Measurements from ENCODE around the gene ARSB. TPM values are rescaled to one million over a fixed set of nuclear protein-coding genes. Genes with fewer than 3 reads are reported as not detected.

The ARSB gene
- polyA plus RNA-seq, 2 of the 4 experiments (the other 2 are of a cell fraction), result 8.4 to 13.4 TPM

- H3K4me2 ChIP-seq, result no peak overlapping the region
- CTCF ChIA-PET, result interaction anchor here (1.3 kb wide), 1 partner anchor 199 kb away, joined by 4 read pairs; no protein-coding TSS in a partner anchor
- POLR2A ChIA-PET, result no interaction called here
- no peak overlapping the region for H3K4me3 ChIP-seq
- DNase-seq (ENCODE audit: low read depth in 1 of 2, low spot score in 1 of 2), result no peak
- no peak for ATAC-seq
- H3K4me1 ChIP-seq, result no peaks in the 10 kb centered on the region
- TF ChIP-seq HOXA7 (CRISPR knock-in tag; IDR thresholded peaks at IDR 0.05) (no peak), EHMT2 (IDR thresholded peaks at IDR 0.05; ENCODE audit: low read depth) (no peak), RCOR1 (IDR thresholded peaks at IDR 0.05; ENCODE audit: low read depth, low read length) (no peak), NPAS2 (CRISPR knock-in tag; IDR thresholded peaks at IDR 0.05; ENCODE audit: borderline replicate concordance) (no peak), ESRRA (IDR thresholded peaks at IDR 0.05; ENCODE audit: borderline replicate concordance, low read length) (no peak), RNF2 (IDR thresholded peaks at IDR 0.05; ENCODE audit: borderline replicate concordance, low read depth) (no peak), KDM5A (IDR thresholded peaks at IDR 0.05) (no peak), ZC3H11A (IDR thresholded peaks at IDR 0.05) (no peak), RARB (CRISPR knock-in tag; IDR thresholded peaks at IDR 0.05) (no peak), PHF8 (IDR thresholded peaks at IDR 0.05; ENCODE audit: borderline replicate concordance, low read depth) (no peak), POLR2AphosphoS2 (conservative IDR thresholded peaks at IDR 0.05; ENCODE audit: low read length) (no peak), EHF (CRISPR knock-in tag; IDR thresholded peaks at IDR 0.05) (no peak)
- TF ChIP-seq, protein P1, sequence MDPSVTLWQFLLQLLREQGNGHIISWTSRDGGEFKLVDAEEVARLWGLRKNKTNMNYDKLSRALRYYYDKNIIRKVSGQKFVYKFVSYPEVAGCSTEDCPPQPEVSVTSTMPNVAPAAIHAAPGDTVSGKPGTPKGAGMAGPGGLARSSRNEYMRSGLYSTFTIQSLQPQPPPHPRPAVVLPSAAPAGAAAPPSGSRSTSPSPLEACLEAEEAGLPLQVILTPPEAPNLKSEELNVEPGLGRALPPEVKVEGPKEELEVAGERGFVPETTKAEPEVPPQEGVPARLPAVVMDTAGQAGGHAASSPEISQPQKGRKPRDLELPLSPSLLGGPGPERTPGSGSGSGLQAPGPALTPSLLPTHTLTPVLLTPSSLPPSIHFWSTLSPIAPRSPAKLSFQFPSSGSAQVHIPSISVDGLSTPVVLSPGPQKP (IDR thresholded peaks at IDR 0.05; ENCODE audit: low read depth, low read length), result no peak
- TF ChIP-seq, protein P2, sequence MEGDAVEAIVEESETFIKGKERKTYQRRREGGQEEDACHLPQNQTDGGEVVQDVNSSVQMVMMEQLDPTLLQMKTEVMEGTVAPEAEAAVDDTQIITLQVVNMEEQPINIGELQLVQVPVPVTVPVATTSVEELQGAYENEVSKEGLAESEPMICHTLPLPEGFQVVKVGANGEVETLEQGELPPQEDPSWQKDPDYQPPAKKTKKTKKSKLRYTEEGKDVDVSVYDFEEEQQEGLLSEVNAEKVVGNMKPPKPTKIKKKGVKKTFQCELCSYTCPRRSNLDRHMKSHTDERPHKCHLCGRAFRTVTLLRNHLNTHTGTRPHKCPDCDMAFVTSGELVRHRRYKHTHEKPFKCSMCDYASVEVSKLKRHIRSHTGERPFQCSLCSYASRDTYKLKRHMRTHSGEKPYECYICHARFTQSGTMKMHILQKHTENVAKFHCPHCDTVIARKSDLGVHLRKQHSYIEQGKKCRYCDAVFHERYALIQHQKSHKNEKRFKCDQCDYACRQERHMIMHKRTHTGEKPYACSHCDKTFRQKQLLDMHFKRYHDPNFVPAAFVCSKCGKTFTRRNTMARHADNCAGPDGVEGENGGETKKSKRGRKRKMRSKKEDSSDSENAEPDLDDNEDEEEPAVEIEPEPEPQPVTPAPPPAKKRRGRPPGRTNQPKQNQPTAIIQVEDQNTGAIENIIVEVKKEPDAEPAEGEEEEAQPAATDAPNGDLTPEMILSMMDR (IDR thresholded peaks at IDR 0.05), result no peak
- FAIRE-seq, result no peak
- no peak overlapping the region for H3K27ac ChIP-seq
- 95% methylated on average over 5 of the region's 5 CpGs for WGBS (ENCODE audit: missing lambda C conversion rate)
- H3K9me3 ChIP-seq, result no peaks in the 10 kb centered on the region
These were observed 220.0 kb downstream of the ARSB start for GRCh38 chr5:78765116-78765515.

- DNase-seq (ENCODE audit: low read depth in 1 of 2, low spot score in 1 of 2), result no peak
- no peak for FAIRE-seq
- TF ChIP-seq NFE2L2 (conservative IDR thresholded peaks at IDR 0.05; ENCODE audit: low read length) (no peak), SMC3 (IDR thresholded peaks at IDR 0.05) (no peak), RNF2 (IDR thresholded peaks at IDR 0.05; ENCODE audit: borderline replicate concordance, low read depth) (no peak), RARB (CRISPR knock-in tag; IDR thresholded peaks at IDR 0.05) (no peak), NPAS2 (CRISPR knock-in tag; IDR thresholded peaks at IDR 0.05; ENCODE audit: borderline replicate concordance) (no peak), HES2 (IDR thresholded peaks at IDR 0.05) (no peak), ZC3H11A (IDR thresholded peaks at IDR 0.05) (no peak), KDM1A (IDR thresholded peaks at IDR 0.05; ENCODE audit: low read depth) (no peak), NR3C1 (IDR thresholded peaks at IDR 0.05) (no peak), E2F6 (IDR thresholded peaks at IDR 0.05; ENCODE audit: borderline replicate concordance, low read depth) (no peak), FOXS1 (CRISPR knock-in tag; IDR thresholded peaks at IDR 0.05) (no peak), HDAC2 (IDR thresholded peaks at IDR 0.05) (no peak), TP53 (CRISPR knock-in tag; IDR thresholded peaks at IDR 0.05) (no peak), ZSCAN20 (CRISPR knock-in tag; IDR thresholded peaks at IDR 0.05) (no peak)
- TF ChIP-seq, protein P1 (IDR thresholded peaks at IDR 0.05; ENCODE audit: low read depth, low read length), result no peak
- TF ChIP-seq, protein P3, sequence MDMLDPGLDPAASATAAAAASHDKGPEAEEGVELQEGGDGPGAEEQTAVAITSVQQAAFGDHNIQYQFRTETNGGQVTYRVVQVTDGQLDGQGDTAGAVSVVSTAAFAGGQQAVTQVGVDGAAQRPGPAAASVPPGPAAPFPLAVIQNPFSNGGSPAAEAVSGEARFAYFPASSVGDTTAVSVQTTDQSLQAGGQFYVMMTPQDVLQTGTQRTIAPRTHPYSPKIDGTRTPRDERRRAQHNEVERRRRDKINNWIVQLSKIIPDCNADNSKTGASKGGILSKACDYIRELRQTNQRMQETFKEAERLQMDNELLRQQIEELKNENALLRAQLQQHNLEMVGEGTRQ (IDR thresholded peaks at IDR 0.05), result no peak
- ATAC-seq, result no peak
- POLR2A ChIA-PET, result no interaction called here
- WGBS (ENCODE audit: missing lambda C conversion rate), result 75% methylated on average over 6 of the region's 6 CpGs
- CTCF ChIA-PET, result interaction anchor here (0.6 to 1.3 kb wide), 2 partner anchors 116 to 201 kb away, joined by 3 to 4 read pairs; no protein-coding TSS in a partner anchor
- Histone ChIP-seq H3K4me1 (no peaks in the 10 kb centered on the region; the same call in 2 of the 3 replicates), H3K27ac (no peak overlapping the region), H3K9me3 (no peaks in the 10 kb centered on the region), H3K4me2 (no peak overlapping the region), H3K4me3 (no peak overlapping the region)
These were observed 221.4 kb downstream of the ARSB start for GRCh38 chr5:78763659-78764189.

Measured in A549 (cell line).